ENCODE measurements around the gene ARIH2.
"Not testable (repeated sequence)": the region's sequence is repeated elsewhere in the genome, so short reads cannot be mapped to it uniquely, and the experiment has no call there.

Gene ARIH2

GRCh38 chr3:48899273-48899672 lies 19.4 kb upstream of the ARIH2 start:
- peak overlapping the region; percentile 78 for H3K4me3 ChIP-seq (replicated peaks; ENCODE audit: low read depth, low read length)
- no peak for DNase-seq (ENCODE audit: low read depth)
- no peak for TF ChIP-seq CTCF (IDR thresholded peaks at IDR 0.05; ENCODE audit: low read length, missing control alignments)

GRCh38 chr3:48907026-48907425 lies 11.6 kb upstream of the ARIH2 start:
- H3K4me3 ChIP-seq (replicated peaks; ENCODE audit: low read depth, low read length); DNase-seq (ENCODE audit: low read depth): not testable (repeated sequence)

GRCh38 chr3:48915296-48915695 lies 3.3 kb upstream of the ARIH2 start:
- H3K4me3 ChIP-seq (replicated peaks; ENCODE audit: low read depth, low read length) = no peak overlapping the region
- no peak for TF ChIP-seq CTCF (IDR thresholded peaks at IDR 0.05; ENCODE audit: low read length, missing control alignments)
- no peak for DNase-seq (ENCODE audit: low read depth)

- peak; percentile 53 for DNase-seq (ENCODE audit: low read depth)
- TF ChIP-seq CTCF (IDR thresholded peaks at IDR 0.05; ENCODE audit: low read length, missing control alignments) = no peak
- H3K4me3 ChIP-seq (replicated peaks; ENCODE audit: low read depth, low read length) = peak overlapping the region; percentile 75
Measured at GRCh38 chr3:48919215-48920138, 835 bp downstream of the ARIH2 start.

GRCh38 chr3:48926425-48927392 lies 8.1 kb downstream of the ARIH2 start:
- no peak for TF ChIP-seq CTCF (IDR thresholded peaks at IDR 0.05; ENCODE audit: low read length, missing control alignments)
- no peak overlapping the region for H3K4me3 ChIP-seq (replicated peaks; ENCODE audit: low read depth, low read length)
- DNase-seq (ENCODE audit: low read depth) = peak; percentile 40

GRCh38 chr3:48927928-48928327 lies 9.3 kb downstream of the ARIH2 start:
- H3K4me3 ChIP-seq (replicated peaks; ENCODE audit: low read depth, low read length) = no peak overlapping the region
- no peak for TF ChIP-seq CTCF (IDR thresholded peaks at IDR 0.05; ENCODE audit: low read length, missing control alignments)
- peak; percentile 45 for DNase-seq (ENCODE audit: low read depth)

GRCh38 chr3:48928679-48929078 lies 10.0 kb downstream of the ARIH2 start:
- TF ChIP-seq CTCF (IDR thresholded peaks at IDR 0.05; ENCODE audit: low read length, missing control alignments) = no peak
- no peak overlapping the region for H3K4me3 ChIP-seq (replicated peaks; ENCODE audit: low read depth, low read length)
- peak; percentile 38 for DNase-seq (ENCODE audit: low read depth)
